ENCODE measurements around the gene EID3. TPM values are rescaled to one million over a fixed set of nuclear protein-coding genes. Genes with fewer than 3 reads are reported as not detected.

The EID3 gene
- total RNA-seq, 1 experiment from 2014 or later, result 3.2 TPM

- POLR2A ChIA-PET, result no interaction called here
- Mint-ChIP-seq H3K36me3 (ENCODE audit: insufficient read depth, unreplicated experiment) (peaks cover 83% of the 10 kb centered on the region), H3K27ac (ENCODE audit: unreplicated experiment) (no peak overlapping the region)
Observed at GRCh38 chr12:104317538-104318210, 14.1 kb downstream of the EID3 start.

GRCh38 chr12:104319028-104319427 is 15.5 kb downstream of the EID3 start:
- no peaks in the 10 kb centered on the region for H3K9me3 ChIP-seq
- H3K36me3 Mint-ChIP-seq (ENCODE audit: insufficient read depth, unreplicated experiment), result peaks cover 77% of the 10 kb centered on the region
- no peaks in the 10 kb centered on the region for H3K4me1 ChIP-seq
- intact Hi-C loops (cut with micrococcal nuclease; ENCODE audit: unreplicated experiment), result no loop called here
- no peak for TF ChIP-seq CTCF (IDR thresholded peaks at IDR 0.05; ENCODE audit: insufficient read depth in 1 of 2, low read depth in 1 of 2, low read length in 1 of 2, severe bottlenecking in 1 of 2, unreplicated experiment in 1 of 2)
- no peaks in the 10 kb centered on the region for H3K9me3 Mint-ChIP-seq (ENCODE audit: unreplicated experiment)
- H3K36me3 ChIP-seq (ENCODE audit: control insufficient read depth, insufficient read depth, low read length), result peaks cover 3% of the 10 kb centered on the region; the same call in 1 of the 2 replicates
- no peaks in the 10 kb centered on the region for H3K27me3 ChIP-seq (replicated peaks; ENCODE audit: control insufficient read depth, insufficient read depth, low read length)
- ChIA-PET POLR2A (no interaction called here), CTCF (no interaction called here)
- H3K4me1 Mint-ChIP-seq (ENCODE audit: low read depth, unreplicated experiment), result no peaks in the 10 kb centered on the region
- H3K27me3 Mint-ChIP-seq (ENCODE audit: insufficient read depth, unreplicated experiment), result no peaks in the 10 kb centered on the region
- no peak overlapping the region for H3K4me3 ChIP-seq (ENCODE audit: low read depth, low read length)
- H3K27ac Mint-ChIP-seq (ENCODE audit: unreplicated experiment), result no peak overlapping the region
- no peak for DNase-seq
- H3K4me3 Mint-ChIP-seq (ENCODE audit: unreplicated experiment), result no peak overlapping the region
- no TSS peak for BruUV-seq (replicated peaks)

More at GRCh38 chr12:104317538-104318210, 14.1 kb downstream of the EID3 start:
- no TSS peak for BruUV-seq (replicated peaks)
- no peak for TF ChIP-seq CTCF (IDR thresholded peaks at IDR 0.05; ENCODE audit: insufficient read depth in 1 of 2, low read depth in 1 of 2, low read length in 1 of 2, severe bottlenecking in 1 of 2, unreplicated experiment in 1 of 2)
- CTCF ChIA-PET, result interaction anchor here (0.6 kb wide), 1 partner anchor 77 kb away, joined by 3 read pairs; no protein-coding TSS in a partner anchor
- Histone ChIP-seq H3K4me3 (ENCODE audit: low read depth, low read length) (no peak overlapping the region), H3K36me3 (ENCODE audit: control insufficient read depth, insufficient read depth, low read length) (peaks cover 3% of the 10 kb centered on the region; the same call in 1 of the 2 replicates), H3K4me1 (no peaks in the 10 kb centered on the region), H3K9me3 (no peaks in the 10 kb centered on the region), H3K27me3 (replicated peaks; ENCODE audit: control insufficient read depth, insufficient read depth, low read length) (no peaks in the 10 kb centered on the region)
- Mint-ChIP-seq H3K4me3 (ENCODE audit: unreplicated experiment) (no peak overlapping the region), H3K9me3 (ENCODE audit: unreplicated experiment) (no peaks in the 10 kb centered on the region), H3K27me3 (ENCODE audit: insufficient read depth, unreplicated experiment) (no peaks in the 10 kb centered on the region), H3K4me1 (ENCODE audit: low read depth, unreplicated experiment) (no peaks in the 10 kb centered on the region)
- DNase-seq, result no peak
- intact Hi-C loops (cut with micrococcal nuclease; ENCODE audit: unreplicated experiment), result no loop called here

GRCh38 chr12:104319918-104320626 is 16.5 kb downstream of the EID3 start:
- Mint-ChIP-seq H3K9me3 (ENCODE audit: unreplicated experiment) (no peaks in the 10 kb centered on the region), H3K4me1 (ENCODE audit: low read depth, unreplicated experiment) (no peaks in the 10 kb centered on the region), H3K36me3 (ENCODE audit: insufficient read depth, unreplicated experiment) (peaks cover 79% of the 10 kb centered on the region), H3K4me3 (ENCODE audit: unreplicated experiment) (no peak overlapping the region), H3K27ac (ENCODE audit: unreplicated experiment) (no peak overlapping the region), H3K27me3 (ENCODE audit: insufficient read depth, unreplicated experiment) (no peaks in the 10 kb centered on the region)
- Histone ChIP-seq H3K36me3 (ENCODE audit: control insufficient read depth, insufficient read depth, low read length) (peaks cover 1% of the 10 kb centered on the region; the same call in 1 of the 2 replicates), H3K4me1 (no peaks in the 10 kb centered on the region), H3K27me3 (replicated peaks; ENCODE audit: control insufficient read depth, insufficient read depth, low read length) (no peaks in the 10 kb centered on the region), H3K4me3 (ENCODE audit: low read depth, low read length) (no peak overlapping the region), H3K9me3 (no peaks in the 10 kb centered on the region)
- intact Hi-C loops (cut with micrococcal nuclease; ENCODE audit: unreplicated experiment), result no loop called here
- POLR2A ChIA-PET, result no interaction called here
- no peak for TF ChIP-seq CTCF (IDR thresholded peaks at IDR 0.05; ENCODE audit: insufficient read depth in 1 of 2, low read depth in 1 of 2, low read length in 1 of 2, severe bottlenecking in 1 of 2, unreplicated experiment in 1 of 2)
- no peak for DNase-seq
- CTCF ChIA-PET, result no interaction called here
- no TSS peak for BruUV-seq (replicated peaks)

Measured in Caco-2 (cell line).